ENCODE data around the gene CDH24.

DNA sequence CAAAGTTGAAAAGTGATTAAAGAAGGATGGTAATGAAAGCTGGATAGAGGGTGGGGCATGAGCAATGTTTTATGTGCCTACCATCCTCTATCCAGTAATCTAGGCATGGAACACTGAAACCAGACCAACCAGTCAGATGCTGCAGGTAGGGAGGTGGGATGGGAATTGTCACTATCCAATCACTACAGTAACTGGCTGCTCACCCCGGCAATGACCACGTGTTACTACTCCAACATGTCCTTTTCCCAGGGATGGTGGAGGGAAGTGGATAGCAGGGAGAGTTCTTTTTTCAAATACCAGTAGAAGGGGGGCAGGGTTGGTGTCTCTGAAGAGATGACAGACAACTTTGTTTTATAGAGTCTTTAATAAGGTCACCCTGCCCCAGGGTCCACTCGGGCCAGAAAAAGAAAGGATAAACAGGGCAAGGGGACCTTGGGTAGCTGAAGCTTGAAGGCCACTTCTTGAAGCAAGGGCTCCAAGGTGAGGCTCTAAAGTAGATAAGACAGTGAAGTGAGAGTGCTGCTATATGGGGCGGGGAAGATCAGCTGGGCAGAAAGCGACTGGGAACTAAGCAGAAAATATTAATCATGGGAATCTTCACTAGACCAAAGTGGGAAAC lies 14.7 kb upstream of the CDH24 start:
- TF ChIP-seq CHD2 (IDR thresholded peaks at IDR 0.05; ENCODE audit: low read length, partially characterized antibody) (no peak), RNF2 (IDR thresholded peaks at IDR 0.05; ENCODE audit: borderline replicate concordance, low read depth) (no peak), USF2 (IDR thresholded peaks at IDR 0.05) (no peak)
- TF ChIP-seq, protein P1, sequence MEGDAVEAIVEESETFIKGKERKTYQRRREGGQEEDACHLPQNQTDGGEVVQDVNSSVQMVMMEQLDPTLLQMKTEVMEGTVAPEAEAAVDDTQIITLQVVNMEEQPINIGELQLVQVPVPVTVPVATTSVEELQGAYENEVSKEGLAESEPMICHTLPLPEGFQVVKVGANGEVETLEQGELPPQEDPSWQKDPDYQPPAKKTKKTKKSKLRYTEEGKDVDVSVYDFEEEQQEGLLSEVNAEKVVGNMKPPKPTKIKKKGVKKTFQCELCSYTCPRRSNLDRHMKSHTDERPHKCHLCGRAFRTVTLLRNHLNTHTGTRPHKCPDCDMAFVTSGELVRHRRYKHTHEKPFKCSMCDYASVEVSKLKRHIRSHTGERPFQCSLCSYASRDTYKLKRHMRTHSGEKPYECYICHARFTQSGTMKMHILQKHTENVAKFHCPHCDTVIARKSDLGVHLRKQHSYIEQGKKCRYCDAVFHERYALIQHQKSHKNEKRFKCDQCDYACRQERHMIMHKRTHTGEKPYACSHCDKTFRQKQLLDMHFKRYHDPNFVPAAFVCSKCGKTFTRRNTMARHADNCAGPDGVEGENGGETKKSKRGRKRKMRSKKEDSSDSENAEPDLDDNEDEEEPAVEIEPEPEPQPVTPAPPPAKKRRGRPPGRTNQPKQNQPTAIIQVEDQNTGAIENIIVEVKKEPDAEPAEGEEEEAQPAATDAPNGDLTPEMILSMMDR (IDR thresholded peaks at IDR 0.05): no peak

All from A549 (cell line).